H1 (cell line): ENCODE data around the gene LRRC8D.

Experiments
- EP300 ChIP-seq, 2 experiments: IDR thresholded peaks; 1 replicate in 1 of 2; 2 replicates in 1 of 2; pipeline ENCODE4 v1.6.1; 2011 to 2012; ENCODE audit warnings: low read depth in 2 of 2, low read length in 2 of 2, mild to moderate bottlenecking in 2 of 2, borderline replicate concordance in 1 of 2, inconsistent platforms in 1 of 2, moderate library complexity in 1 of 2
- NRF1 ChIP-seq: IDR thresholded peaks from 2 replicates; pipeline ENCODE4 v1.6.1; 2011; ENCODE audit warnings: mild to moderate bottlenecking, low read depth, low read length, improper control_type of control experiment
- RAD21 ChIP-seq, 2 experiments: IDR thresholded peaks in 1 of 2; conservative IDR thresholded peaks in 1 of 2; 2 replicates each; pipeline ENCODE4 v1.6.1; 2011; ENCODE audit warnings: low read depth in 2 of 2, low read length in 2 of 2, improper control_type of control experiment in 1 of 2, inconsistent platforms in 1 of 2, mild to moderate bottlenecking in 1 of 2, moderate library complexity in 1 of 2
- RXRA ChIP-seq: IDR thresholded peaks from 2 replicates; pipeline ENCODE4 v1.6.1; 2011; ENCODE audit warnings: low read depth, mild to moderate bottlenecking, low read length, moderate library complexity; ENCODE audit not compliant: insufficient read depth
- SP1 ChIP-seq: IDR thresholded peaks from 2 replicates; pipeline ENCODE4 v1.6.1; 2011; ENCODE audit warnings: low read depth, low read length
- ZNF274 ChIP-seq: IDR thresholded peaks from 2 replicates; pipeline ENCODE4 v1.7.0; 2012; ENCODE audit warnings: low read length, borderline replicate concordance; ENCODE audit errors: extremely low read depth
- TF ChIP-seq, protein P1 (sequence below), 3 experiments: IDR thresholded peaks; 1 replicate in 2 of 3; 2 replicates in 1 of 3; pipeline versions ENCODE4 v1.5.1 to v1.6.1; 2011; ENCODE audit warnings: low read length in 3 of 3, mild to moderate bottlenecking in 3 of 3, inconsistent platforms in 2 of 3, low read depth in 1 of 3, moderate library complexity in 1 of 3; ENCODE audit not compliant: insufficient read depth in 1 of 3; ENCODE audit errors: control extremely low read depth in 1 of 3

DNA sequence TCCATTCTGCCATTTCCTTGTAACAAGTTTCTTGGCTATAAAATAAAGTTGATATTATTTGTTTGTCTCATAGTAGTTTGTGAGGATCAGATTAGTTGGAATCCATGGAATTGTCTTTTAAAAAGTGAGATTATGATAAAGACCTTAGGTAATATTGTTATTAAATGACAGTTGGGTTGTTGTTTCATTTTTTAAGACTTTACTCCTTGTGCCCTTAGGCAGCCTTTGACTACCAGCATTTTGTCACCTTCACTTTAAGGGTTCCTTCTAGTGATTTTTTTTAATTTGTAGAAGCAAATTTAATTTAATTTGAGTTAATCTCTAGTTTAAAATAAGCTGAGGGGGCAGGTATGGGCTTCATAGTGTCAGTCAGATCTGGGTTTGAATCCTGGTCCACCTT is 89.4 kb downstream of the LRRC8D start:
- no peak for TF ChIP-seq RAD21 (IDR thresholded peaks at IDR 0.05 in 1 of 2, conservative IDR thresholded peaks at IDR 0.05 in 1 of 2; ENCODE audit: low read depth in 2 of 2, low read length in 2 of 2)
- TF ChIP-seq, protein P1, sequence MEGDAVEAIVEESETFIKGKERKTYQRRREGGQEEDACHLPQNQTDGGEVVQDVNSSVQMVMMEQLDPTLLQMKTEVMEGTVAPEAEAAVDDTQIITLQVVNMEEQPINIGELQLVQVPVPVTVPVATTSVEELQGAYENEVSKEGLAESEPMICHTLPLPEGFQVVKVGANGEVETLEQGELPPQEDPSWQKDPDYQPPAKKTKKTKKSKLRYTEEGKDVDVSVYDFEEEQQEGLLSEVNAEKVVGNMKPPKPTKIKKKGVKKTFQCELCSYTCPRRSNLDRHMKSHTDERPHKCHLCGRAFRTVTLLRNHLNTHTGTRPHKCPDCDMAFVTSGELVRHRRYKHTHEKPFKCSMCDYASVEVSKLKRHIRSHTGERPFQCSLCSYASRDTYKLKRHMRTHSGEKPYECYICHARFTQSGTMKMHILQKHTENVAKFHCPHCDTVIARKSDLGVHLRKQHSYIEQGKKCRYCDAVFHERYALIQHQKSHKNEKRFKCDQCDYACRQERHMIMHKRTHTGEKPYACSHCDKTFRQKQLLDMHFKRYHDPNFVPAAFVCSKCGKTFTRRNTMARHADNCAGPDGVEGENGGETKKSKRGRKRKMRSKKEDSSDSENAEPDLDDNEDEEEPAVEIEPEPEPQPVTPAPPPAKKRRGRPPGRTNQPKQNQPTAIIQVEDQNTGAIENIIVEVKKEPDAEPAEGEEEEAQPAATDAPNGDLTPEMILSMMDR (IDR thresholded peaks at IDR 0.05; ENCODE audit: control extremely low read depth in 1 of 3, insufficient read depth in 1 of 3, low read depth in 1 of 3, low read length in 3 of 3), result no peak
- no peak for TF ChIP-seq ZNF274
- no peak for TF ChIP-seq RXRA
- TF ChIP-seq SP1, result no peak
- TF ChIP-seq EP300 (IDR thresholded peaks at IDR 0.05; ENCODE audit: borderline replicate concordance in 1 of 2, low read depth in 2 of 2, low read length in 2 of 2), result no peak
- no peak for TF ChIP-seq NRF1
